Raji (cell line): ENCODE measurements around the gene FLYWCH2.
A peak's percentile ranks its signal among the peaks of the same experiment; 100 is the strongest.

Experiments used
- POLR2A ChIP-seq: IDR thresholded peaks from 2 replicates; pipeline ENCODE4 v1.6.1; 2011; ENCODE audit warnings: low read depth, low read length, control low read depth; ENCODE audit not compliant: insufficient read depth

FLYWCH2 gene

GRCh38 chr16:2860826-2861567 is 22.0 kb upstream of the FLYWCH2 start:
- no peak for TF ChIP-seq POLR2A

DNA sequence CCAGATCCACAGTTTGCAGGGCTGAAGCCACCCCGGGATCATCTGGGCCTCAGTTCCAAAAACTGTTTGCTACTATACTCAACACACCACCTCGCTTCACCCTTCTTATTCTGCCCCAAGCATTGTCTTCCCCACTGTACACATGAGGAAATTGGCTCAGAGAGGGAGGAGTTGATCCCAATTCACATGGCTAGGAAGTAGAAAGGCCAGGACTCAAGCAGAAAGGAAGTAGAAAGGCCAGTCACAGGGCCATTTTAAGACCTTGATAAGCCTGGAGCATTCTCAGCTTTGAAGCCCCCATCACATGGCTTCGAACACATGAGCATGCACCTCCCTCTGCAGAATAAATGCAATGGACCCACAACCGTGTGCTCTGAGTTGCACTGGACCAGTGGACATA is 17.4 kb upstream of the FLYWCH2 start:
- no peak for TF ChIP-seq POLR2A

- no peak for TF ChIP-seq POLR2A
Measured at GRCh38 chr16:2866431-2866830, 16.6 kb upstream of the FLYWCH2 start.

DNA sequence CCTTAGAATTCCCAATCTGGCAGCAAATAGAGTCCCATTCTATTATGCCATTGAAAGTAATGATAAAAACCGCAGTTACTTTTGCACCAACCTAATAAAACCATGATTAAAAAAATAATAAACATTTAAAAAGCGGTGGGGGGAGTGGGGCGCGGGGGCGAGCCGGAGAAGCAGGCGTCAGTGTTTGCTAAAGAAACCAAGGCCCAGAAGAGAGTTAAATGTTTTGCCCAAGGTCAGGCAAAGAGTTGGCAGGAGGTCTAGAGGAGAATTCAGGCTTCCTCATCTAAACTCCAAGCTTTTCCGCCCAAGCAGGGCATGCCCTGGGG is 15.4 kb upstream of the FLYWCH2 start:
- TF ChIP-seq POLR2A: no peak

- peak; percentile 88 for TF ChIP-seq POLR2A
Measured at GRCh38 chr16:2867987-2868789, 14.8 kb upstream of the FLYWCH2 start.

DNA sequence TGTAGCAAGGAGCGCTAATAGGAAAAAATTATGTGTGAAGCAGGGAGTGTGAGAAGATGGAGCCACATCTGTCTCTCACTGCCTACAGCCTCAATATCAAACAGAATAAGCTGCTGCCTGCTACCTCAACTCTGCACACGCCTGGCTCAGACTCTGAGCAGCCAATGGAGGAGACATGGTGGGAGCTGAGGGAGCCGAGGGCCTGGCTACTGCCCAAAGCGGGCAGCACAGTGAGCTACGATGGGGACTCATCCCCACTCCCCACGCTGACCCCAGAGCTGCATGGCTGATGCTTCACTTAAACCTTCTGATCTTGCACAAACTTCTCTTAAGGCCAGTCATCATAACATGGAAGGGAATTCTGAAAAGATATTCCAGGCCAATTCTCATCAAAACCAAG is 11.1 kb upstream of the FLYWCH2 start:
- TF ChIP-seq POLR2A: no peak

DNA sequence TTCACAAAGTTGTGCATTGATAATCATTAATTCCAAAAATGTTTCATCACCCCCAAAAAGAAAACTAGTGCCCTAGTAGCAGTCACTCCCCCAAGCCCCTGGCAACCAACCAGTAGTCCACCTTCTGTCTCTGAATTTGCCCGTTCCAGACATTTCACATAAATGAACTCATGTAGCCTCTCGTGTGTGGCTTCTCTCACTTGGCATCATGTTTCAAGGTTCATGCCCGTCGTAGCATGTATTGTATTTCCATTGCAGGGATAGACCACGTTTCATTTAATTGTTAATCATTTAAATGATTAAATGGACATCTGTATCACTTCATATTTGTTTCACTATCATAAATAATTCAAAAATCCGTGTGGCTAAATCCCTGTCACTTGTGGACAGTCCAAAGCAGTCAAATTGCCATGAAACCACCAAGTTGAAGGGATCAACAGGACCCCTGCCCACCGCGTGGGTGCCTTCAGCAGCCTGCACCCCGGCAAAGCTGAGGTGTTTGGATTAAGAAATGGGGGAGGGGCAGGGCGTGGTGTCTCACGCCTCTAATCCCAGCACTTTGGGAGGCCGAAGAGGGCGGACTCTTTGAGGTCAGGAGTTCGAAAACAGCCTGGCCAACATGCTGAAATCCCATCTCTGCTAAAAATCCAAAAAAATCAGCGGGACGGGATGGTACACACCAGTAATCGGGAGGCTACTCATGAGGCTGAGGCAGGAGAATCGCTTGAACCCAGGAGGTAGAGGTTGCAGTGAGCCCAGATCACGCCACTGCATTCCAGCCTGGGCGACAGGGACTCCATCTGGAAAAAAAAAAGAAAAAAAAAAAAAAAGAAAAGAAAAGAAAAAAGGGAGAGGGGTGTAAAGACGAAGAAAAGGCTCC is 8.7 kb upstream of the FLYWCH2 start:
- TF ChIP-seq POLR2A: no peak

DNA sequence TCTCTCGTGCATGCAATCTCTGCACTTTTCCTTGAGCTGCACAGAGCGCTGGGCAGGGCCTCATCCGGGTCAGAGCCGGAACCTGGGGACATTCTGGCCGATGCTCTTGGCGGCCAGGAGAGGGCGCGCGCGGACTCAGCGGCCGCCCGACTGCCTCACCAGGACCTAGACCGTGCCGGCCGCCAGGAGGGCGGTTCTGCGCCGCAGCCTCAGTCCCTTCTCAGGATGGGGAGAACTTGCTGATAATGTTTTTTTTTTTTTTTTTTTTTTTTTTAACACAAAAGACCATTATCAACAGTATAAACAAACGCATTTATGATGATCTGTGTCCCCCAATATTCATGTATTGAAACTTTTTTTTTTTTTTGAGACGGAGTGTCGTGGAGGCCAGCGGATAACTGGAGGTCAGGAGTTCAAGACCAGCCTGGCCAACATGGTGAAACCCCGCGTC is 8.1 kb upstream of the FLYWCH2 start:
- TF ChIP-seq POLR2A: no peak

GRCh38 chr16:2879854-2880508 is 3.0 kb upstream of the FLYWCH2 start:
- TF ChIP-seq POLR2A: no peak

- peak; percentile 56; the same call in 1 of the 2 replicates for TF ChIP-seq POLR2A
Measured at GRCh38 chr16:2881783-2882649, 999 bp upstream of the FLYWCH2 start.

GRCh38 chr16:2883458-2883908 is 468 bp downstream of the FLYWCH2 start:
- TF ChIP-seq POLR2A: no peak

GRCh38 chr16:2884041-2884451 is 1.0 kb downstream of the FLYWCH2 start:
- no peak for TF ChIP-seq POLR2A

DNA sequence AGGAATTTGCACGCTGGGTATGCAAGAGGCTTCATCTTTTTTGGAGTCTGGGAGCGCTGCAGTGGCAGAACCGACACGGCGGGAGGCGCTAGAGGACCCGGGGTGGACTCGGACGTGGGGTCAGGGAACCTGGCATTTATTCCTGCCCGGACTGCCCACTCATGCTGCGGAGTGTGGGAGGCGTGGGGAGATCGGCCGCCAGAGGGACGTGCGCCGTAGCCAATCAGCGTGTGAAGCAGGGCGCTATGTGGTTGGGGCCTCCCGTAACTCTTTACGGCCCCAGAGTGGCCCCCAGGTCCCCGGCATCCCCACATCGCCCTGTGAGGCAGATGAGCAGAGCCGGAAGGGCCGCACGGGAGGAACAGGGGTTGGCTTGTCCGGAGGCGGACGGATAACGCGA is 11.2 kb downstream of the FLYWCH2 start:
- no peak for TF ChIP-seq POLR2A

- TF ChIP-seq POLR2A: no peak
Measured at GRCh38 chr16:2895813-2896212, 12.8 kb downstream of the FLYWCH2 start.
